GM23248 (cell line): Measurements from ENCODE around the gene ENOX1. TPM values are rescaled to one million over a fixed set of nuclear protein-coding genes. Genes with fewer than 3 reads are reported as not detected.

Source experiments
- DNase-seq: peaks from one replicate; pipeline ENCODE4 v3.0.0-alpha.2; 2015
- H2AFZ ChIP-seq: fragments of 200-600 bp; sonication (generic); 2 replicates; pipeline ENCODE4 v1.6.1; 2016; ENCODE audit warnings: antibody characterized with exemption
- H3F3A ChIP-seq: fragments of 200-600 bp; sonication (generic); 2 replicates; pipeline ENCODE4 v1.6.1; 2016; ENCODE audit warnings: mild to moderate bottlenecking, antibody characterized with exemption, mixed run types; ENCODE audit not compliant: insufficient read depth
- H3K27ac ChIP-seq: fragments of 200-600 bp; sonication (generic); 2 replicates; pipeline ENCODE4 v1.5.1; 2016; ENCODE audit warnings: mild to moderate bottlenecking
- H3K27me3 ChIP-seq: fragments of 200-600 bp; sonication (generic); replicated peaks from 2 replicates; pipeline ENCODE4 v1.6.1; 2016; ENCODE audit warnings: mild to moderate bottlenecking; ENCODE audit not compliant: insufficient read depth
- H3K36me3 ChIP-seq: fragments of 200-600 bp; sonication (generic); 2 replicates; pipeline ENCODE4 v1.6.1; 2016; ENCODE audit warnings: low read depth, mild to moderate bottlenecking
- H3K4me1 ChIP-seq: fragments of 200-600 bp; sonication (generic); 2 replicates; pipeline ENCODE4 v1.6.1; 2016; ENCODE audit warnings: mild to moderate bottlenecking; ENCODE audit not compliant: insufficient read depth
- H3K4me2 ChIP-seq: fragments of 200-600 bp; sonication (generic); one replicate; pipeline ENCODE4 v1.6.1; 2016; ENCODE audit warnings: mild to moderate bottlenecking; ENCODE audit not compliant: unreplicated experiment
- H3K4me3 ChIP-seq: fragments of 200-600 bp; sonication (generic); 2 replicates; pipeline ENCODE4 v1.5.1; 2016; ENCODE audit warnings: mild to moderate bottlenecking
- H3K79me2 ChIP-seq: fragments of 200-600 bp; sonication (generic); 2 replicates; pipeline ENCODE4 v1.6.1; 2016; ENCODE audit warnings: mild to moderate bottlenecking; ENCODE audit not compliant: insufficient read depth
- H3K9ac ChIP-seq: fragments of 200-600 bp; sonication (generic); 2 replicates; pipeline ENCODE4 v1.6.1; 2016; ENCODE audit warnings: mild to moderate bottlenecking
- H3K9me2 ChIP-seq: fragments of 200-600 bp; sonication (generic); 2 replicates; pipeline ENCODE4 v1.6.1; 2016; ENCODE audit warnings: mixed run types, mild to moderate bottlenecking, moderate library complexity; ENCODE audit not compliant: insufficient read depth
- H3K9me3 ChIP-seq: fragments of 200-600 bp; sonication (generic); one replicate; pipeline ENCODE4 v1.6.1; 2017; ENCODE audit warnings: low read depth
- H4K20me1 ChIP-seq: fragments of 200-600 bp; sonication (generic); 2 replicates; pipeline ENCODE4 v1.6.0; 2016; ENCODE audit not compliant: insufficient read depth
- EZH2 ChIP-seq: fragments of 200-600 bp; sonication (generic); IDR thresholded peaks from 2 replicates; pipeline ENCODE4 v1.6.1; 2018; ENCODE audit warnings: antibody characterized with exemption, mild to moderate bottlenecking; ENCODE audit not compliant: insufficient read depth, poor library complexity, severe bottlenecking
- EZH2phosphoT487 ChIP-seq: fragments of 200-600 bp; sonication (generic); IDR thresholded peaks from 2 replicates; pipeline ENCODE4 v1.6.1; 2018; ENCODE audit warnings: antibody characterized with exemption, moderate library complexity, mild to moderate bottlenecking, low read depth; ENCODE audit not compliant: insufficient read depth
- WGBS, 2 experiments: methylation state at CpG; one replicate each; pipeline ENCODE4 v1.1.6; 2015 to 2017; ENCODE audit warnings: low lambda C conversion rate in 2 of 2, low coverage in 1 of 2; ENCODE audit errors: missing lambda C conversion rate in 2 of 2; 5-methylcytosine and 5-hydroxymethylcytosine counted together
- in situ Hi-C: fragments of 300-500 bp; cut with MboI; formaldehyde crosslinking; loops from 2 replicates; pipeline ENCODE4 v1.15.0; 2020
- polyA plus RNA-seq: library from polyadenylated mRNA; unstranded; fragments of >200 nt; fragmentation: Nextera tagmentation; extraction: Ambion mirVana; gene quantifications from 2 replicates; pipeline ENCODE4 v1.2.1, GENCODE V29; 2016
- total RNA-seq: library from RNA; depleted of rRNA; stranded (reverse); fragments of >200 nt; shearing (Covaris generic); gene quantifications from 2 replicates; pipeline ENCODE4 v1.2.3, GENCODE V29; 2014

The ENOX1 gene
- total and polyA plus RNA-seq, 2 experiments from 2014 or later = 1.8 to 3.2 TPM

- 80 to 85% methylated on average over 8 of the region's 8 CpGs for WGBS, 2 experiments
- Histone ChIP-seq H2AFZ (no peak overlapping the region), H3F3A (no peaks in the 10 kb centered on the region), H3K27me3 (no peaks in the 10 kb centered on the region), H3K4me1 (no peaks in the 10 kb centered on the region), H3K9ac (no peak overlapping the region), H3K4me2 (no peak overlapping the region), H3K79me2 (no peaks in the 10 kb centered on the region), H4K20me1 (no peaks in the 10 kb centered on the region), H3K36me3 (no peaks in the 10 kb centered on the region), H3K9me2 (no peaks in the 10 kb centered on the region), H3K9me3 (no peaks in the 10 kb centered on the region), H3K27ac (no peak overlapping the region), H3K4me3 (no peak overlapping the region)
- in situ Hi-C loops = no loop called here
- no peak for DNase-seq
- no peak for TF ChIP-seq EZH2phosphoT487
- no peak for TF ChIP-seq EZH2
Observed at GRCh38 chr13:43220873-43221595, 565.7 kb downstream of the ENOX1 start.

- H3K9me3 ChIP-seq = no peaks in the 10 kb centered on the region
- H3K4me2 ChIP-seq = no peak overlapping the region
- no peaks in the 10 kb centered on the region for H3F3A ChIP-seq
- H2AFZ ChIP-seq = no peak overlapping the region
- H3K27ac ChIP-seq = no peak overlapping the region
- H3K4me1 ChIP-seq = no peaks in the 10 kb centered on the region
- H3K27me3 ChIP-seq = no peaks in the 10 kb centered on the region
- DNase-seq = no peak
- H3K36me3 ChIP-seq = no peaks in the 10 kb centered on the region
- no peak overlapping the region for H3K9ac ChIP-seq
- no peaks in the 10 kb centered on the region for H3K79me2 ChIP-seq
- no peaks in the 10 kb centered on the region for H4K20me1 ChIP-seq
- H3K4me3 ChIP-seq = no peak overlapping the region
- no peaks in the 10 kb centered on the region for H3K9me2 ChIP-seq
- TF ChIP-seq EZH2phosphoT487 (no peak), EZH2 (no peak)
- in situ Hi-C loops = no loop called here
- 88 to 96% methylated on average over 4 of the region's 4 CpGs for WGBS, 2 experiments
Observed at GRCh38 chr13:43214124-43214523, 572.6 kb downstream of the ENOX1 start.

GRCh38 chr13:43206838-43207237, 579.9 kb downstream of the ENOX1 start:
- no peaks in the 10 kb centered on the region for H3K9me2 ChIP-seq
- DNase-seq = no peak

GRCh38 chr13:43205416-43205815, 581.4 kb downstream of the ENOX1 start:
- no peak for TF ChIP-seq EZH2phosphoT487
- TF ChIP-seq EZH2 = no peak
- 34 to 53% methylated on average over 4 of the region's 4 CpGs for WGBS, 2 experiments
- no peaks in the 10 kb centered on the region for H3K27me3 ChIP-seq
- no peak overlapping the region for H3K4me3 ChIP-seq
- in situ Hi-C loops = no loop called here
- no peaks in the 10 kb centered on the region for H3F3A ChIP-seq
- no peak overlapping the region for H3K9ac ChIP-seq
- no peak overlapping the region for H3K27ac ChIP-seq
- H3K4me1 ChIP-seq = no peaks in the 10 kb centered on the region
- no peaks in the 10 kb centered on the region for H3K9me3 ChIP-seq
- H3K79me2 ChIP-seq = no peaks in the 10 kb centered on the region
- H2AFZ ChIP-seq = no peak overlapping the region
- H4K20me1 ChIP-seq = no peaks in the 10 kb centered on the region
- no peak overlapping the region for H3K4me2 ChIP-seq
- no peaks in the 10 kb centered on the region for H3K9me2 ChIP-seq
- no peaks in the 10 kb centered on the region for H3K36me3 ChIP-seq
- DNase-seq = no peak

More at GRCh38 chr13:43206838-43207237, 579.9 kb downstream of the ENOX1 start:
- Histone ChIP-seq H3K4me2 (no peak overlapping the region), H3K4me3 (no peak overlapping the region), H2AFZ (no peak overlapping the region), H4K20me1 (no peaks in the 10 kb centered on the region), H3K4me1 (no peaks in the 10 kb centered on the region), H3K27ac (no peak overlapping the region), H3F3A (no peaks in the 10 kb centered on the region), H3K36me3 (no peaks in the 10 kb centered on the region), H3K27me3 (no peaks in the 10 kb centered on the region), H3K79me2 (no peaks in the 10 kb centered on the region), H3K9ac (no peak overlapping the region), H3K9me3 (no peaks in the 10 kb centered on the region)
- in situ Hi-C loops = no loop called here
- TF ChIP-seq EZH2 (no peak), EZH2phosphoT487 (no peak)

- H4K20me1 ChIP-seq = no peaks in the 10 kb centered on the region
- H3K27me3 ChIP-seq = no peaks in the 10 kb centered on the region
- H3K79me2 ChIP-seq = no peaks in the 10 kb centered on the region
- no peaks in the 10 kb centered on the region for H3K9me3 ChIP-seq
- in situ Hi-C loops = no loop called here
- no peaks in the 10 kb centered on the region for H3K4me1 ChIP-seq
- H3F3A ChIP-seq = no peaks in the 10 kb centered on the region
- H3K36me3 ChIP-seq = no peaks in the 10 kb centered on the region
- no peaks in the 10 kb centered on the region for H3K9me2 ChIP-seq
- no peak overlapping the region for H3K4me3 ChIP-seq
- H3K9ac ChIP-seq = no peak overlapping the region
- TF ChIP-seq EZH2phosphoT487 (no peak), EZH2 (no peak)
- DNase-seq = no peak
- no peak overlapping the region for H2AFZ ChIP-seq
- H3K4me2 ChIP-seq = no peak overlapping the region
- 86 to 97% methylated on average over 2 of the region's 2 CpGs for WGBS, 2 experiments
- H3K27ac ChIP-seq = no peak overlapping the region
Observed at GRCh38 chr13:43204591-43204990, 582.2 kb downstream of the ENOX1 start.
